Endothelial cell (in vitro differentiated cells): ENCODE data around the gene KLHL25. TPM values are rescaled to one million over a fixed set of nuclear protein-coding genes. Genes with fewer than 3 reads are reported as not detected.
A peak's percentile ranks its signal among the peaks of the same experiment; 100 is the strongest.

ENCODE experiments used
- DNase-seq: peaks from one replicate; pipeline ENCODE4 v3.0.0; 2021; ENCODE audit warnings: low spot score
- H3K27ac Mint-ChIP-seq: one replicate; pipeline ENCODE4 v1.8.0; 2021; ENCODE audit warnings: mixed read lengths, inconsistent platforms; ENCODE audit not compliant: unreplicated experiment
- H3K27me3 Mint-ChIP-seq: one replicate; pipeline ENCODE4 v1.8.0; 2021; ENCODE audit warnings: mild to moderate bottlenecking, moderate library complexity, mixed read lengths, inconsistent platforms; ENCODE audit not compliant: unreplicated experiment
- H3K36me3 Mint-ChIP-seq: one replicate; pipeline ENCODE4 v1.8.0; 2021; ENCODE audit warnings: mild to moderate bottlenecking, low read depth, mixed read lengths, inconsistent platforms; ENCODE audit not compliant: unreplicated experiment
- H3K4me1 Mint-ChIP-seq: one replicate; pipeline ENCODE4 v1.8.0; 2021; ENCODE audit warnings: mild to moderate bottlenecking, mixed read lengths, inconsistent platforms; ENCODE audit not compliant: unreplicated experiment
- H3K4me3 Mint-ChIP-seq: one replicate; pipeline ENCODE4 v1.8.0; 2021; ENCODE audit warnings: mild to moderate bottlenecking, mixed read lengths, inconsistent platforms; ENCODE audit not compliant: unreplicated experiment
- H3K9me3 Mint-ChIP-seq: one replicate; pipeline ENCODE4 v1.8.0; 2021; ENCODE audit warnings: mixed read lengths, inconsistent platforms; ENCODE audit not compliant: unreplicated experiment
- CTCF ChIP-seq: fragments of 200-600 bp; sonication (generic); IDR thresholded peaks from one replicate; pipeline ENCODE4 v1.5.0; 2021; ENCODE audit warnings: antibody characterized with exemption; ENCODE audit not compliant: unreplicated experiment
- total RNA-seq: library from RNA; stranded (reverse); fragmentation: NEBNext Ultra II Directional; extraction: Animal tissue kit (Norgen Biotek cat#: 25700); gene quantifications from one replicate; pipeline ENCODE4 v1.2.1, GENCODE V29; 2021; ENCODE audit not compliant: unreplicated experiment

The KLHL25 gene
- total RNA-seq, 1 donor from 2014 or later: 7.4 TPM

- peaks cover 39% of the 10 kb centered on the region for H3K36me3 Mint-ChIP-seq
These were observed 44.1 kb downstream of the KLHL25 start for GRCh38 chr15:85750319-85751290.

GRCh38 chr15:85749261-85750151 is 45.2 kb downstream of the KLHL25 start:
- H3K27me3 Mint-ChIP-seq: peaks cover 39% of the 10 kb centered on the region
- H3K27ac Mint-ChIP-seq: peak overlapping the region; percentile 83
- no peaks in the 10 kb centered on the region for H3K9me3 Mint-ChIP-seq
- peaks cover 46% of the 10 kb centered on the region for H3K4me1 Mint-ChIP-seq
- peaks cover 44% of the 10 kb centered on the region for H3K36me3 Mint-ChIP-seq
- no peak for TF ChIP-seq CTCF
- H3K4me3 Mint-ChIP-seq: no peak overlapping the region
- DNase-seq: no peak

More at GRCh38 chr15:85750319-85751290, 44.1 kb downstream of the KLHL25 start:
- H3K9me3 Mint-ChIP-seq: no peaks in the 10 kb centered on the region
- H3K4me3 Mint-ChIP-seq: no peak overlapping the region
- DNase-seq: no peak
- no peak for TF ChIP-seq CTCF
- peaks cover 49% of the 10 kb centered on the region for H3K4me1 Mint-ChIP-seq
- H3K27ac Mint-ChIP-seq: peak overlapping the region; percentile 57
- peaks cover 37% of the 10 kb centered on the region for H3K27me3 Mint-ChIP-seq

GRCh38 chr15:85748729-85749128 is 46.0 kb downstream of the KLHL25 start:
- Mint-ChIP-seq H3K27ac (peak overlapping the region; percentile 53), H3K9me3 (no peaks in the 10 kb centered on the region), H3K4me1 (peaks cover 40% of the 10 kb centered on the region), H3K27me3 (peaks cover 40% of the 10 kb centered on the region), H3K4me3 (no peak overlapping the region), H3K36me3 (peaks cover 51% of the 10 kb centered on the region)
- DNase-seq: no peak
- no peak for TF ChIP-seq CTCF

- Mint-ChIP-seq H3K27ac (no peak overlapping the region), H3K4me3 (peak overlapping the region; percentile 42), H3K4me1 (peaks cover 34% of the 10 kb centered on the region), H3K27me3 (peaks cover 37% of the 10 kb centered on the region), H3K9me3 (no peaks in the 10 kb centered on the region), H3K36me3 (peaks cover 55% of the 10 kb centered on the region)
- no peak for TF ChIP-seq CTCF
- no peak for DNase-seq
These were observed 46.5 kb downstream of the KLHL25 start for GRCh38 chr15:85748176-85748575.
